ENCODE data around the gene ITGAV. TPM values are rescaled to one million over a fixed set of nuclear protein-coding genes. Genes with fewer than 3 reads are reported as not detected.

ITGAV gene
- total and polyA plus RNA-seq, 2 donors (not counting 1 experiment from before 2014, with no cell fraction given), result 121 to 205 TPM

GRCh38 chr2:186664385-186665043 lies 74.7 kb downstream of the ITGAV start:
- H3K27ac ChIP-seq (ENCODE audit: insufficient read depth, low read length), result no peak overlapping the region
- DNase-seq (ENCODE audit: low read depth in 2 of 2), result no peak
- no peak overlapping the region for H2AFZ ChIP-seq (ENCODE audit: low read length)
- no peak overlapping the region for H3K9ac ChIP-seq (ENCODE audit: insufficient read depth, low read length)
- peaks cover 2% of the 10 kb centered on the region for H3K36me3 ChIP-seq (ENCODE audit: control insufficient read depth, insufficient read depth, low read length)
- no peaks in the 10 kb centered on the region for H3K27me3 ChIP-seq (ENCODE audit: control insufficient read depth, insufficient read depth, low read length)
- TF ChIP-seq EZH2 (IDR thresholded peaks at IDR 0.05; ENCODE audit: low read length, missing control alignments) (no peak), CTCF (conservative IDR thresholded peaks at IDR 0.05 in 1 of 2, IDR thresholded peaks at IDR 0.05 in 1 of 2; ENCODE audit: low read depth in 1 of 2, low read length in 2 of 2) (no peak)
- H3K4me1 ChIP-seq (ENCODE audit: control insufficient read depth, extremely low read depth, insufficient read depth, low read length), result no peaks in the 10 kb centered on the region
- H3K79me2 ChIP-seq (ENCODE audit: control insufficient read depth, insufficient read depth, low read length), result no peaks in the 10 kb centered on the region
- H4K20me1 ChIP-seq (ENCODE audit: control insufficient read depth, extremely low read depth, insufficient read depth, low read length), result no peaks in the 10 kb centered on the region
- no peaks in the 10 kb centered on the region for H3K9me3 ChIP-seq (ENCODE audit: control insufficient read depth, insufficient read depth, low read depth, low read length)
- H3K4me3 ChIP-seq (replicated peaks in 1 of 4; ENCODE audit: control extremely low read depth in 1 of 4, insufficient read depth in 1 of 4, low read depth in 3 of 4, low read length in 4 of 4), result no peak overlapping the region
- no peak overlapping the region for H3K4me2 ChIP-seq (ENCODE audit: extremely low read depth, insufficient read depth, low read length)

DNA sequence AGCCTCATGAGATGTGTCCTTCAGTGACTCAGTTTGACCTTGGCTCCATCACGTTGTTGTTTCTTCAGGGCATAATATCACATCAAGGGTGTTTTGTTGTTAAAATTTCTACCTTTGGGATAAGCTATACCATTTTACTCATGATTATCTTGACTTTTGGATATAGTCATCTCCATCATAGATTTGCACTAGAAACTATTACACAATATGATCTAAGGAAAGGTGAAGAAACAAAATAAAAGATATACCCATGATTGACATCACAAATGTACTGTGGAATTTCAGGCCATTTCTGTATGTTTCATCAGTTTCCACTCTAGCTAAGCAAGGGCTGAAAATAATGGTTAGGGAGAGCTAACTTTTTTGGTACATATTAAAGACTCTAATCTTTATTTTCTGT lies 79.3 kb downstream of the ITGAV start:
- H3K4me1 ChIP-seq (ENCODE audit: control insufficient read depth, extremely low read depth, insufficient read depth, low read length), result no peaks in the 10 kb centered on the region
- H4K20me1 ChIP-seq (ENCODE audit: control insufficient read depth, extremely low read depth, insufficient read depth, low read length), result no peaks in the 10 kb centered on the region
- no peak overlapping the region for H3K27ac ChIP-seq (ENCODE audit: insufficient read depth, low read length)
- no peaks in the 10 kb centered on the region for H3K79me2 ChIP-seq (ENCODE audit: control insufficient read depth, insufficient read depth, low read length)
- TF ChIP-seq EZH2 (IDR thresholded peaks at IDR 0.05; ENCODE audit: low read length, missing control alignments) (no peak), CTCF (conservative IDR thresholded peaks at IDR 0.05 in 1 of 2, IDR thresholded peaks at IDR 0.05 in 1 of 2; ENCODE audit: low read depth in 1 of 2, low read length in 2 of 2) (no peak)
- no peak overlapping the region for H2AFZ ChIP-seq (ENCODE audit: low read length)
- H3K4me2 ChIP-seq (ENCODE audit: extremely low read depth, insufficient read depth, low read length), result no peak overlapping the region
- DNase-seq (ENCODE audit: low read depth in 2 of 2), result no peak
- no peaks in the 10 kb centered on the region for H3K27me3 ChIP-seq (ENCODE audit: control insufficient read depth, insufficient read depth, low read length)
- H3K9me3 ChIP-seq (ENCODE audit: control insufficient read depth, insufficient read depth, low read depth, low read length), result no peaks in the 10 kb centered on the region
- H3K36me3 ChIP-seq (ENCODE audit: control insufficient read depth, insufficient read depth, low read length), result peaks cover 2% of the 10 kb centered on the region
- no peak overlapping the region for H3K9ac ChIP-seq (ENCODE audit: insufficient read depth, low read length)
- H3K4me3 ChIP-seq (replicated peaks in 1 of 4; ENCODE audit: control extremely low read depth in 1 of 4, insufficient read depth in 1 of 4, low read depth in 3 of 4, low read length in 4 of 4), result no peak overlapping the region

GRCh38 chr2:186670831-186671230 lies 81.0 kb downstream of the ITGAV start:
- DNase-seq (ENCODE audit: low read depth in 2 of 2), result no peak
- H4K20me1 ChIP-seq (ENCODE audit: control insufficient read depth, extremely low read depth, insufficient read depth, low read length), result no peaks in the 10 kb centered on the region
- H2AFZ ChIP-seq (ENCODE audit: low read length), result no peak overlapping the region
- no peaks in the 10 kb centered on the region for H3K4me1 ChIP-seq (ENCODE audit: control insufficient read depth, extremely low read depth, insufficient read depth, low read length)
- H3K9me3 ChIP-seq (ENCODE audit: control insufficient read depth, insufficient read depth, low read depth, low read length), result no peaks in the 10 kb centered on the region
- no peak overlapping the region for H3K4me3 ChIP-seq (replicated peaks in 1 of 4; ENCODE audit: control extremely low read depth in 1 of 4, insufficient read depth in 1 of 4, low read depth in 3 of 4, low read length in 4 of 4)
- H3K27me3 ChIP-seq (ENCODE audit: control insufficient read depth, insufficient read depth, low read length), result no peaks in the 10 kb centered on the region
- H3K79me2 ChIP-seq (ENCODE audit: control insufficient read depth, insufficient read depth, low read length), result no peaks in the 10 kb centered on the region
- TF ChIP-seq CTCF (conservative IDR thresholded peaks at IDR 0.05 in 1 of 2, IDR thresholded peaks at IDR 0.05 in 1 of 2; ENCODE audit: low read depth in 1 of 2, low read length in 2 of 2) (no peak), EZH2 (IDR thresholded peaks at IDR 0.05; ENCODE audit: low read length, missing control alignments) (no peak)
- no peak overlapping the region for H3K4me2 ChIP-seq (ENCODE audit: extremely low read depth, insufficient read depth, low read length)
- H3K36me3 ChIP-seq (ENCODE audit: control insufficient read depth, insufficient read depth, low read length), result peaks cover 2% of the 10 kb centered on the region
- no peak overlapping the region for H3K27ac ChIP-seq (ENCODE audit: insufficient read depth, low read length)
- no peak overlapping the region for H3K9ac ChIP-seq (ENCODE audit: insufficient read depth, low read length)
